ENCODE results near the gene RASGRF1. TPM values are rescaled to one million over a fixed set of nuclear protein-coding genes. Genes with fewer than 3 reads are reported as not detected.

Gene RASGRF1
- total RNA-seq, 1 donor from 2014 or later, result 11.4 TPM

- H3K9me3 Mint-ChIP-seq, result no peaks in the 10 kb centered on the region
- H3K27ac Mint-ChIP-seq, result no peak overlapping the region
- intact Hi-C loops (cut with micrococcal nuclease), result no loop called here
- ATAC-seq (ENCODE audit: low read depth) (no peak), DNase-seq (no peak)
- POLR2A ChIA-PET, result no interaction called here
- no peak for TF ChIP-seq CTCF (IDR thresholded peaks at IDR 0.05)
- no peak overlapping the region for H3K4me3 Mint-ChIP-seq
- CTCF ChIA-PET, result interaction anchor here (1.0 to 8.2 kb wide), 2 partner anchors 268 to 270 kb away, joined by 3 to 143 read pairs; no protein-coding TSS in a partner anchor
- peaks cover 61% of the 10 kb centered on the region for H3K36me3 Mint-ChIP-seq (ENCODE audit: low read depth)
- H3K4me1 Mint-ChIP-seq, result peaks cover 22% of the 10 kb centered on the region
- H3K27me3 Mint-ChIP-seq, result no peaks in the 10 kb centered on the region
Measured at GRCh38 chr15:78914027-78914764, 176.4 kb downstream of the RASGRF1 start.

- peaks cover 28% of the 10 kb centered on the region for H3K4me1 Mint-ChIP-seq
- no peak overlapping the region for H3K4me3 Mint-ChIP-seq
- DNase-seq, result no peak
- no peak overlapping the region for H3K27ac Mint-ChIP-seq
- POLR2A ChIA-PET, result no interaction called here
- H3K9me3 Mint-ChIP-seq, result no peaks in the 10 kb centered on the region
- ATAC-seq (ENCODE audit: low read depth), result no peak
- H3K27me3 Mint-ChIP-seq, result no peaks in the 10 kb centered on the region
- CTCF ChIA-PET, result interaction anchor here (0.9 to 9.6 kb wide), 3 partner anchors 94 to 269 kb away, joined by 3 to 151 read pairs (median 143); no protein-coding TSS in a partner anchor
- intact Hi-C loops (cut with micrococcal nuclease), result no loop called here
- peaks cover 61% of the 10 kb centered on the region for H3K36me3 Mint-ChIP-seq (ENCODE audit: low read depth)
- TF ChIP-seq CTCF (IDR thresholded peaks at IDR 0.05), result no peak
Measured at GRCh38 chr15:78913012-78913411, 177.6 kb downstream of the RASGRF1 start.

- peaks cover 61% of the 10 kb centered on the region for H3K36me3 Mint-ChIP-seq (ENCODE audit: low read depth)
Measured at GRCh38 chr15:78912316-78912715, 178.3 kb downstream of the RASGRF1 start.

GRCh38 chr15:78910271-78910670, 180.3 kb downstream of the RASGRF1 start:
- peaks cover 24% of the 10 kb centered on the region for H3K4me1 Mint-ChIP-seq
- H3K4me3 Mint-ChIP-seq, result no peak overlapping the region
- H3K36me3 Mint-ChIP-seq (ENCODE audit: low read depth), result peaks cover 75% of the 10 kb centered on the region
- CTCF ChIA-PET, result interaction anchor here (0.6 to 9.6 kb wide), 13 partner anchors 11 to 272 kb away, joined by 3 to 151 read pairs (median 8); no protein-coding TSS in a partner anchor
- no peak for TF ChIP-seq CTCF (IDR thresholded peaks at IDR 0.05)
- no peaks in the 10 kb centered on the region for H3K27me3 Mint-ChIP-seq
- POLR2A ChIA-PET, result interaction anchor here (2.0 to 4.1 kb wide), 3 partner anchors 94 to 274 kb away, joined by 5 to 24 read pairs (median 7); no protein-coding TSS in a partner anchor
- ATAC-seq (ENCODE audit: low read depth) (no peak), DNase-seq (no peak)
- H3K9me3 Mint-ChIP-seq, result no peaks in the 10 kb centered on the region
- intact Hi-C loops (cut with micrococcal nuclease), result no loop called here
- peak overlapping the region; percentile 38 for H3K27ac Mint-ChIP-seq

More at GRCh38 chr15:78912316-78912715, 178.3 kb downstream of the RASGRF1 start:
- Mint-ChIP-seq H3K27me3 (no peaks in the 10 kb centered on the region), H3K4me1 (peaks cover 30% of the 10 kb centered on the region), H3K27ac (peak overlapping the region; percentile 3), H3K4me3 (no peak overlapping the region), H3K9me3 (no peaks in the 10 kb centered on the region)
- no peak for TF ChIP-seq CTCF (IDR thresholded peaks at IDR 0.05)
- CTCF ChIA-PET, result interaction anchor here (8.2 to 9.6 kb wide), 2 partner anchors 114 to 270 kb away, joined by 143 to 151 read pairs; no protein-coding TSS in a partner anchor
- DNase-seq (no peak), ATAC-seq (ENCODE audit: low read depth) (no peak)
- intact Hi-C loops (cut with micrococcal nuclease), result no loop called here
- POLR2A ChIA-PET, result no interaction called here

Other genes with a start within 250 kb of the RASGRF1 start
- gene MORF4L1, start 217.9 kb downstream of the RASGRF1 start, total RNA-seq, result 271 and 287 TPM in 2 replicates
- gene CTSH, start 145.7 kb downstream of the RASGRF1 start, total RNA-seq, result 721 and 762 TPM in 2 replicates
- not detected in 2 replicates for gene ANKRD34C, start 191.9 kb upstream of the RASGRF1 start, total RNA-seq
- gene TMED3, start 220.3 kb upstream of the RASGRF1 start, total RNA-seq, result 24.7 and 25.0 TPM in 2 replicates

All from activated B cell treated with CpG ODN at 0.5 μM for 24 hours (primary cell).